ENCODE measurements around the gene SUV39H1. TPM values are rescaled to one million over a fixed set of nuclear protein-coding genes. Genes with fewer than 3 reads are reported as not detected.

The SUV39H1 gene
- total and polyA plus RNA-seq, 2 of the 13 experiments (the other 11 are each of a cell fraction or from before 2014, with no cell fraction given) = 5.2 to 10.1 TPM

DNA sequence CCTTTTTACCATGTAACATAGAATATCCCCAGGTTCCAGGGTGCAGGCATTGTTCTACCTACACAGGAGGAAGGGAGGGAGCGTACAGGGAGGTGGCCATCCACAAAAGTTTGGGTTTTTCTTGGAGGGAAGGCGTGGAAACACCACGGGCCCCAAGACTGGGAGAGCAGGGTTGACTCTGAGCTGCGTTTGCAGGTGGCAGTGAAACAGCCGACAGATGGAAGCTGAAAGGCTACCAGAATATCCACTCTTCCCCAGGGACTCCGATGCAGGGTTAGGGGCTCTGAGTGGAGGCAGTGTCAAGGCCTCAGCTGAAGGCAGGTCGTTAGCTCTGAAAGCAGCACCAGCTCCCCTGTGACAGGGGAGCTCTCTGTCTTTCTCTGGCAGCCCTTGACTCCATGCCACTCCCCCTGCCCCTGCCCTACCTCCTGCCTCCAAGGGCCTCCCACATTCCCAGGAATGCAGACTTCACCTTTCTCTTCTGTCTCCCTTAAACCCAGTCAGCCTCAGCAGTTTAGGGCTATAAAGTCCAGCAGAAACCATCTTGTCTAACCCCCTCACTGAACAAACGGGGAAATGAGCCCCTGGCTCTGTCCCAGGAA lies 51.0 kb downstream of the SUV39H1 start (continued):
- TF ChIP-seq, protein P1, sequence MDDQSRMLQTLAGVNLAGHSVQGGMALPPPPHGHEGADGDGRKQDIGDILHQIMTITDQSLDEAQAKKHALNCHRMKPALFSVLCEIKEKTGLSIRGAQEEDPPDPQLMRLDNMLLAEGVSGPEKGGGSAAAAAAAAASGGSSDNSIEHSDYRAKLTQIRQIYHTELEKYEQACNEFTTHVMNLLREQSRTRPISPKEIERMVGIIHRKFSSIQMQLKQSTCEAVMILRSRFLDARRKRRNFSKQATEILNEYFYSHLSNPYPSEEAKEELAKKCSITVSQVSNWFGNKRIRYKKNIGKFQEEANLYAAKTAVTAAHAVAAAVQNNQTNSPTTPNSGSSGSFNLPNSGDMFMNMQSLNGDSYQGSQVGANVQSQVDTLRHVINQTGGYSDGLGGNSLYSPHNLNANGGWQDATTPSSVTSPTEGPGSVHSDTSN (CRISPR knock-in tag; IDR thresholded peaks at IDR 0.05; ENCODE audit: borderline replicate concordance) = no peak
- TF ChIP-seq ZNF674 (CRISPR knock-in tag; IDR thresholded peaks at IDR 0.05; ENCODE audit: low read depth) (no peak), DNMT1 (CRISPR knock-in tag; IDR thresholded peaks at IDR 0.05) (no peak)
- TF ChIP-seq, protein P2, sequence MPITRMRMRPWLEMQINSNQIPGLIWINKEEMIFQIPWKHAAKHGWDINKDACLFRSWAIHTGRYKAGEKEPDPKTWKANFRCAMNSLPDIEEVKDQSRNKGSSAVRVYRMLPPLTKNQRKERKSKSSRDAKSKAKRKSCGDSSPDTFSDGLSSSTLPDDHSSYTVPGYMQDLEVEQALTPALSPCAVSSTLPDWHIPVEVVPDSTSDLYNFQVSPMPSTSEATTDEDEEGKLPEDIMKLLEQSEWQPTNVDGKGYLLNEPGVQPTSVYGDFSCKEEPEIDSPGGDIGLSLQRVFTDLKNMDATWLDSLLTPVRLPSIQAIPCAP (CRISPR knock-in tag; IDR thresholded peaks at IDR 0.05; ENCODE audit: low read depth) = no peak

DNA sequence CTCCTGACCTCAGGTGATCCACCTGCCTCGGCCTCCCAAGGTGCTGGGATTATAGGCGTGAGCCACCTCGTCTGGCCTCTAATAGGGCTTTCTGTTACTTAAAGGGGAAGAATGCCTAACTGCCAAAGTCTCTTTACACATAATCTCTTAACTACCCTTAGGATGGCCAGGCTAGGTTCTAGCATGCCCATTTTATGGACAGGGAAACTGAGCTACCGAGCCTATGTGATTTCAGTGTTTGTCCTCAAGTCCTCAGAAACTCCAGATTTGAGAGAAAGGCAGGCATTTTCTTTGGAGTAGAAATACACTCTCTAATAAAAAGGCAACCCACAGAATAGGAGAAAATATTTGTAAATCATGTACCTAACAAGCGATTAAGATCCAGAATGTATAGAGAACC lies 52.6 kb downstream of the SUV39H1 start:
- H3K27me3 ChIP-seq (ENCODE audit: control insufficient read depth in 1 of 2, insufficient read depth in 2 of 2, low read length in 2 of 2) = no peaks in the 10 kb centered on the region
- ATAC-seq (no peak), DNase-seq (ENCODE audit: low spot score) (no peak), FAIRE-seq (no peak)
- TF ChIP-seq ZNF577 (CRISPR knock-in tag; IDR thresholded peaks at IDR 0.05; ENCODE audit: borderline replicate concordance, low read depth) (no peak), FOXC1 (CRISPR knock-in tag; IDR thresholded peaks at IDR 0.05; ENCODE audit: borderline replicate concordance) (no peak), ZNF251 (CRISPR knock-in tag; IDR thresholded peaks at IDR 0.05) (no peak), IKZF5 (CRISPR knock-in tag; IDR thresholded peaks at IDR 0.05) (no peak), RARA (CRISPR knock-in tag; IDR thresholded peaks at IDR 0.05) (no peak), MAFF (IDR thresholded peaks at IDR 0.05; ENCODE audit: low read depth, low read length) (no peak), ZNF629 (CRISPR knock-in tag; conservative IDR thresholded peaks at IDR 0.05) (peak; percentile 62; the same call in 1 of the 2 replicates)
- H3K9me3 ChIP-seq (ENCODE audit: low read length) = no peaks in the 10 kb centered on the region
- in situ Hi-C loops (cut with HindIII; ENCODE audit: extremely low pct_ligation_motif_present, low pct_unique_long_range_greater_than_20kb) = no loop called here
- H3K4me3 ChIP-seq (replicated peaks in 1 of 3; ENCODE audit: insufficient read depth in 1 of 3, low read depth in 2 of 3, low read length in 3 of 3) = no peak overlapping the region
- no peak overlapping the region for H2AFZ ChIP-seq (ENCODE audit: low read length)
- no TSS peak for BruUV-seq (replicated peaks)
- H3K79me2 ChIP-seq (ENCODE audit: insufficient read depth, low read length) = no peaks in the 10 kb centered on the region
- no peaks in the 10 kb centered on the region for H3K36me3 ChIP-seq (replicated peaks in 1 of 2; ENCODE audit: control insufficient read depth in 1 of 2, insufficient read depth in 2 of 2, low read length in 2 of 2)
- peaks cover 34% of the 10 kb centered on the region for H3K4me1 ChIP-seq (ENCODE audit: insufficient read depth, low read length)
- WGBS (ENCODE audit: low lambda C conversion rate) = 55% methylated on average over 4 of the region's 5 CpGs
- intact Hi-C loops (cut with micrococcal nuclease; ENCODE audit: unreplicated experiment) = no loop called here
- H4K20me1 ChIP-seq (ENCODE audit: insufficient read depth, low read length) = no peaks in the 10 kb centered on the region
- CTCF ChIA-PET (ENCODE audit: low intra/inter-chr PET ratio, low total read pairs) = no interaction called here
- no peak overlapping the region for H3K9ac ChIP-seq (ENCODE audit: insufficient read depth, low read depth, low read length)
- POLR2A ChIA-PET = interaction anchor here (2.7 kb wide), 1 partner anchor 12 kb away, joined by 12 read pairs; no protein-coding TSS in a partner anchor
- H3K4me2 ChIP-seq (ENCODE audit: low read depth, low read length) = no peak overlapping the region
- no peak overlapping the region for H3K27ac ChIP-seq (ENCODE audit: extremely low read length, insufficient read depth, low read length)
